ENCODE results near the gene TAOK2.
A peak's percentile ranks its signal among the peaks of the same experiment; 100 is the strongest.

TAOK2 gene

DNA sequence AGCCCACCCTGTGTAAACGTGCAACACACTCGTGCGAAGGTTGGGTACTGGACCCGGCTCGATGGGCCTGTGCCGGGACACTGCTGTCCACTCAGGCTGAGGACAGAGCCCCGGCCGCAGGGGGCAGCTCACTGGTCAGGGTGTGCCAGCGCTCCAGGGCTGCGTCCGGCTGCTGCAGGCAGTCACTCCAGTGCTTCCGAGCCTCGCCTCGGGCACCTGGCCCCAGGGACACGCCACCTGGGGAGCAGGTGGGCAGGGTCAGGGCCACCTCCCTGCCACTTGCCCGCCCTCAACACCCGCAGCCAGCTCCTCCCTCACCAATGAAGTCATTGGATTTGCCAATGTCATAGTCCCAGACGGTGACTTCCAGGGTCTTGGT is 32.4 kb downstream of the TAOK2 start:
- TF ChIP-seq, protein P1, sequence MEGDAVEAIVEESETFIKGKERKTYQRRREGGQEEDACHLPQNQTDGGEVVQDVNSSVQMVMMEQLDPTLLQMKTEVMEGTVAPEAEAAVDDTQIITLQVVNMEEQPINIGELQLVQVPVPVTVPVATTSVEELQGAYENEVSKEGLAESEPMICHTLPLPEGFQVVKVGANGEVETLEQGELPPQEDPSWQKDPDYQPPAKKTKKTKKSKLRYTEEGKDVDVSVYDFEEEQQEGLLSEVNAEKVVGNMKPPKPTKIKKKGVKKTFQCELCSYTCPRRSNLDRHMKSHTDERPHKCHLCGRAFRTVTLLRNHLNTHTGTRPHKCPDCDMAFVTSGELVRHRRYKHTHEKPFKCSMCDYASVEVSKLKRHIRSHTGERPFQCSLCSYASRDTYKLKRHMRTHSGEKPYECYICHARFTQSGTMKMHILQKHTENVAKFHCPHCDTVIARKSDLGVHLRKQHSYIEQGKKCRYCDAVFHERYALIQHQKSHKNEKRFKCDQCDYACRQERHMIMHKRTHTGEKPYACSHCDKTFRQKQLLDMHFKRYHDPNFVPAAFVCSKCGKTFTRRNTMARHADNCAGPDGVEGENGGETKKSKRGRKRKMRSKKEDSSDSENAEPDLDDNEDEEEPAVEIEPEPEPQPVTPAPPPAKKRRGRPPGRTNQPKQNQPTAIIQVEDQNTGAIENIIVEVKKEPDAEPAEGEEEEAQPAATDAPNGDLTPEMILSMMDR (IDR thresholded peaks at IDR 0.05; ENCODE audit: low read depth, low read length): no peak
- no peak overlapping the region for H3K4me3 ChIP-seq (ENCODE audit: low read depth, low read length)

DNA sequence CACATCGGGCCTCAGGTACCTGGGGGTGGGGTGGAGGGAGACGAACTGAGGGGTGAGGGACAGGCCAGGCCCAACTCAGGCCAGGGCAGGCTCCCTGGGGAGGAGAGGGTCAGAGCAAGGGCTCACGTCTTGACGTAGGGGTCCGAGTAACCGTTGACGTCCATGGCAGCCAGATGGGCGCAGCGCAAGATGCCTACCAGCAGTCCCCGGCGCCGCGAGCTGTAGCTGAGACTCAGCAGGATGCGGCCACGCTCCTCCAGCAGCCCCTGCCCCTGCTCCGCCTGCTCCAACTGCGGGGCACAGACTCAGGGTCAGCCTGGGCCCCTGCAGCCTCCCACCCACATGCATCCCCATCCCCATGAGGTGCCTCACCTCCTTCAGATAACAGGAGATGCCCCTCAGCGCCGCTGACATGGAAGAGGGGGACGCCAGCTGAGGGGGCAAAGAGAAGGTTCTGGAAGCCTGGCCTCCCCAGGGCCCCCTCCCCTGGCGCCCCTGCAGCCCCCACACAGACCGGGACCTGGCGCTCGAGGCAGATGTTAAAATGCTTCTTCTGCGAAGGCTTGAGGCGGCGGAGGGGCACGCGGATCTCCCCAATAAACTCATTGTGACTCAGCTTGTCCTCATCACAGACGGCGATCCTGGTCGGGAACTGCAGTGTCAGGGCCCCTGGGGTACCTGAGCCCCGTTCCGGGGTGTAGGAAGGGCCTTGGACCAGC is 33.1 kb downstream of the TAOK2 start:
- no peak overlapping the region for H3K4me3 ChIP-seq (ENCODE audit: low read depth, low read length)
- TF ChIP-seq, protein P1 (IDR thresholded peaks at IDR 0.05; ENCODE audit: low read depth, low read length): no peak

DNA sequence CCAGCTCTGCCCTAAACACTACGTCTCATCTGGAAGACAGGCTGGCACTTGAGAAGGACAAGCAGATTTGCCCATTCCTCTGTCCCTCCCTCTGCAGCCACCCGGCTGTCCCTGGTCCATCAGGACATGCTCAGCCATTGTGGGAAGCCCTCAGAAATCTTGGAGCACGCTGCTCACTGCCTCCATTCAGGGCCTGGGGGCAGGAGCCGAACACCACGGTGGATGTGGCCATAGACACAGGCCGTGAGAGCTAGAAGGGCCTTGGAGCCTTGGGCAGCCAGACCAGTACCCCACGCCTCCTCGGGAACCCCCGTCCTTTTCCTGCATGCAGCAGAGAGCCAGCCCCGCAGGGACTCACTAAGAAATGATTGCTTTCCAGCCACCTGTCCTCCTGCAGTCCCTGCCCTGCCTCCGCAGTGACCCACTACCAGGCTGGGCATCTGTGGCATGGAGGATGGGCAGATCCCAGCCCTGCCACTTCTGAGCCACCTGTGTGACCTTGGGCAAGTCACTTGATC is 33.8 kb downstream of the TAOK2 start:
- TF ChIP-seq, protein P1 (IDR thresholded peaks at IDR 0.05; ENCODE audit: low read depth, low read length): no peak
- H3K4me3 ChIP-seq (ENCODE audit: low read depth, low read length): no peak overlapping the region

DNA sequence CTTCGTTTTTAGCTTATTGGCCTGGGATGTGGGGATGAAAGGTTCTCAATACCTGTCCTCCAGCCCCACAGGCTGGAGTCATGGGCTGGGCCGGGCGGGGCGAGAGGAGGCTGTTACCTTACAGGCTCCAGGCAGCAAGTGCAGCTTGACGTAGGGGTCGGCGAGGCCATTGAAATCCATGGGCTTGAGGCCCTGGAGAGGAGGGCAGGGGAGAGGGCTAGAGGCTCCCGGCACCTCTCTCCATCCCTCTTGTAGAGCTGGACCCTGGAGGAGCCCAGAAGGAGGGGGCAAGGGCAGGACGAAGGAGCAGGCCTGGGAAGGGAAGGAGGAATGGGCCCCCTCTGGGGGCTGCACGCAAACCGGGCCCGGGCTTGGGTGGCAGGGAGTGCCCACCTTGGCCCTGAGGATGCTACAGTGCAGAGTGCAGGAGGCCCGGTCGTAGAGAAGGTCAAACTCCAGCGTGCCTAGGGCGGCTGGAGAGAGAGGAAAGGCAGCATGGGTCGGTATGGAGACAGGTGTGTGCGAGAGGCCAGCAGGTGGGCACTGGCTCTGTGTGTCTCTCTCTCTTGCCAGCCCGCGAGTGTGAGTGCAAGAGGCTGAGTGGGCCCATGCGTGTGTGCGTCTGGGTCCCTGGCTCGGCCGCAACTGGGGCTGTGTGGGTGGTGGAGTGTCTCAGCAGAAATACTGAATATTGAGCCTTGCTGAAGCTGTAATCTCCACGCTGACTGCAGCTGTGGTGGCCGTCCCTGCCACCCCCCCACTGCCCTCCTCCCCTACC is 35.6 kb downstream of the TAOK2 start:
- H3K4me3 ChIP-seq (ENCODE audit: low read depth, low read length): no peak overlapping the region
- TF ChIP-seq, protein P1 (IDR thresholded peaks at IDR 0.05; ENCODE audit: low read depth, low read length): no peak

DNA sequence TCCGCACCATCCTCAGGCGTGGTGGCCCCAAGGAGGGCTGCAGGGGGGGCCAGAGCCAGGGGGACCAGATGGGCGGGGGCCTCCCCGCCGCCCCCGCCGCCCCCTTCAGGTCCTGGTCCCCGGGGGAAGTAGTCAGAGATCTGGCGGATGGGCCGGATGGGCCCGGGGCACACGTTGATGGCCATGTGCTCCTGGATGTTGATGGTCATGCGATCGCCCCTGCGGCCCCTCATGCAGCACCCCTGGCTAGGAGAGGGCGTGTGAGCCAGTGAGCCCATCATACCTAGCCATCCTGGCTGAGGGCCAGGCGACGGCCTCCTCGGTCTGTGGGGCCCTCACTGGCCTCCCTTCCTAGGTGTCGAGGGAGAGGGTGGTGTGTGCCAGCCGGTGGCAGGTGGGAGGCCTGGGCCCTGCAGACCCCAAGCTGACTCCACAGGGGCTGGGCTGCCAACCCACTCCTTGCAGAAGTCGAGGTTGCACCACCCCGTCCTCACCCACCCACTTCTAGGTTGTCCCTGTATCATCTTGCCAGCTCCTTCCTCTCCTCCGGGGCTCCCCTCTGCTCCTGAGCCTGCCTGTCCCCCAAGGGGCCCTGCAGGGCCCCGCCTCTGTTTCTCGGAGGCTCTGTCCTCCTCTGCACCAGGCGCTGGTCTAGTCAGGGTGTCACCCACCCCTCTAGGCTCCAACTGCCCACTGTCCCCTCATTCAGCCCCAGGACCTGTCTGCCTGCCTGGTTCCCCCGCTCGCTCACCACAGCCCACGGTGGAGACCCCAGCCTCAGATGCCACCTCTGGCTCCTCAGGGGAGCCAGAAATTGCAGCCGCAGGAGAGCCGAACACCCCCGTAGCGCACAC is 36.5 kb downstream of the TAOK2 start:
- no peak overlapping the region for H3K4me3 ChIP-seq (ENCODE audit: low read depth, low read length)
- TF ChIP-seq, protein P1 (IDR thresholded peaks at IDR 0.05; ENCODE audit: low read depth, low read length): no peak

DNA sequence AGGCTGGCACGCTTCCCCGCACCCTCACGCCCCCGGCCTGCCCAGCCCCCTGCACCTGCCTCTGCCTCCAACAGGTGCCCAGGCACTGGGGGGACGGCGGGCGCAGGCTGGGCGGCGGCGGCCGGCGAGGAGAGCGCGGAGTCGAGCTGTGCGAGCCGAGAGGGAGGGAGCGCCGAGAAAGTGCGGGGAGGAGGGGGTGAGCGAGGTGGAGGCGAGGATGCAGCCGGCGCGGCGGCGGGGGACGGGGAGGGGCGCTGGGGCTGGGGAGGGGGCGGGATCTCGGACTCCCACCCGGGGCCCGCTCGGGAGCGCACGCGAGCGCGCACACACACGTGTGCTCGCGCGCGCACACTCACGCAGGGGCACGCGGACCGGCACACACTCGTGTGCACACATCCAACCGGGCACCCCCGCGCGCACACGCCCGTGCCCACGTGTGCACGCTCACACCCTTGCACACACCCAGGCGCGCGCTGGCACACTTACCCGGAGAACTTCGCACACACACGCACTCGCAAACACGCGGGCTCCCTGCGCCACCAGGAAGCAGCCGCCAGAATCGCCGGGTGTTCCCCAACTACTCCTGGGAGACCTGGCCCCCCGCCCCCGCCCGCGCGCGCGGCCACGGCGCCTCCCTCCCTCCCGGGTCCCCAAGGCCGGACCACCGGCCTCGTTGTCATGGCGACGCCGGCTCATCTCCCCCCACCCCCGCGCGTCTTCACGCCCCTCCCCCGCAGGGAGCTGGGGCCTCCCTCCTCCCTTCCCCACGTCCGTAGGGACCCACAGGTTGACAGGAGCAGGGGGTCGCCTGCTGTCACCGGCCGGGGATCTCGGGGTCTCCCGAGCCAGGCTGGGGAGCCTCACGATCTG is 37.4 kb downstream of the TAOK2 start, which contains the start of gene DOC2A:
Gene DOC2A, minus strand, starts transcription at position 184 of the 870 bp plus-strand sequence. CDS start 805 bp downstream, outside the sequence.
- TF ChIP-seq, protein P1 (IDR thresholded peaks at IDR 0.05; ENCODE audit: low read depth, low read length): no peak

More for the DNA sequence above, 37.4 kb downstream of the TAOK2 start, which contains the start of gene DOC2A:
- H3K4me3 ChIP-seq (ENCODE audit: low read depth, low read length): peak within 1 kb of the TSS; percentile 37

All from WI38 (cell line).